ENCODE measurements around the gene ACOX3. TPM values are rescaled to one million over a fixed set of nuclear protein-coding genes. Genes with fewer than 3 reads are reported as not detected.

Gene ACOX3
- total RNA-seq, 1 experiment from 2014 or later = 11.0 TPM

- TF ChIP-seq CTCF (IDR thresholded peaks at IDR 0.05; ENCODE audit: unreplicated experiment) = no peak
- no peaks in the 10 kb centered on the region for H3K9me3 Mint-ChIP-seq (ENCODE audit: low read depth, unreplicated experiment)
- H3K4me3 Mint-ChIP-seq (ENCODE audit: low read depth, unreplicated experiment) = no peak overlapping the region
- H3K4me1 Mint-ChIP-seq (ENCODE audit: low read depth, unreplicated experiment) = no peaks in the 10 kb centered on the region
- H3K27me3 Mint-ChIP-seq (ENCODE audit: unreplicated experiment) = no peaks in the 10 kb centered on the region
- peaks cover 5% of the 10 kb centered on the region for H3K36me3 Mint-ChIP-seq (ENCODE audit: insufficient read depth, unreplicated experiment)
- CTCF ChIA-PET = no interaction called here
- DNase-seq = no peak
- intact Hi-C loops (cut with micrococcal nuclease; ENCODE audit: unreplicated experiment) = no loop called here
- H3K27ac Mint-ChIP-seq (ENCODE audit: unreplicated experiment) = no peak overlapping the region
- no TSS peak for BruUV-seq (replicated peaks)
Observed at GRCh38 chr4:8412288-8412687, 28.2 kb downstream of the ACOX3 start.

GRCh38 chr4:8411351-8412180 lies 29.0 kb downstream of the ACOX3 start:
- Mint-ChIP-seq H3K4me1 (ENCODE audit: low read depth, unreplicated experiment) (no peaks in the 10 kb centered on the region), H3K9me3 (ENCODE audit: low read depth, unreplicated experiment) (no peaks in the 10 kb centered on the region), H3K36me3 (ENCODE audit: insufficient read depth, unreplicated experiment) (peaks cover 5% of the 10 kb centered on the region), H3K27ac (ENCODE audit: unreplicated experiment) (no peak overlapping the region), H3K27me3 (ENCODE audit: unreplicated experiment) (no peaks in the 10 kb centered on the region), H3K4me3 (ENCODE audit: low read depth, unreplicated experiment) (no peak overlapping the region)
- DNase-seq = no peak
- BruUV-seq (replicated peaks) = no TSS peak
- CTCF ChIA-PET = no interaction called here
- TF ChIP-seq CTCF (IDR thresholded peaks at IDR 0.05; ENCODE audit: unreplicated experiment) = no peak
- intact Hi-C loops (cut with micrococcal nuclease; ENCODE audit: unreplicated experiment) = no loop called here

GRCh38 chr4:8410641-8411271 lies 29.8 kb downstream of the ACOX3 start:
- H3K4me1 Mint-ChIP-seq (ENCODE audit: low read depth, unreplicated experiment) = no peaks in the 10 kb centered on the region
- peak; percentile 55 for DNase-seq
- H3K9me3 Mint-ChIP-seq (ENCODE audit: low read depth, unreplicated experiment) = peaks cover 2% of the 10 kb centered on the region
- CTCF ChIA-PET = no interaction called here
- intact Hi-C loops (cut with micrococcal nuclease; ENCODE audit: unreplicated experiment) = no loop called here
- TF ChIP-seq CTCF (IDR thresholded peaks at IDR 0.05; ENCODE audit: unreplicated experiment) = no peak
- H3K27ac Mint-ChIP-seq (ENCODE audit: unreplicated experiment) = no peak overlapping the region
- H3K36me3 Mint-ChIP-seq (ENCODE audit: insufficient read depth, unreplicated experiment) = peaks cover 5% of the 10 kb centered on the region
- BruUV-seq (replicated peaks) = no TSS peak
- no peaks in the 10 kb centered on the region for H3K27me3 Mint-ChIP-seq (ENCODE audit: unreplicated experiment)
- no peak overlapping the region for H3K4me3 Mint-ChIP-seq (ENCODE audit: low read depth, unreplicated experiment)

- Mint-ChIP-seq H3K9me3 (ENCODE audit: low read depth, unreplicated experiment) (peaks cover 2% of the 10 kb centered on the region), H3K36me3 (ENCODE audit: insufficient read depth, unreplicated experiment) (peaks cover 8% of the 10 kb centered on the region), H3K4me1 (ENCODE audit: low read depth, unreplicated experiment) (no peaks in the 10 kb centered on the region), H3K4me3 (ENCODE audit: low read depth, unreplicated experiment) (no peak overlapping the region), H3K27me3 (ENCODE audit: unreplicated experiment) (no peaks in the 10 kb centered on the region), H3K27ac (ENCODE audit: unreplicated experiment) (no peak overlapping the region)
- no TSS peak for BruUV-seq (replicated peaks)
- CTCF ChIA-PET = no interaction called here
- intact Hi-C loops (cut with micrococcal nuclease; ENCODE audit: unreplicated experiment) = no loop called here
- no peak for TF ChIP-seq CTCF (IDR thresholded peaks at IDR 0.05; ENCODE audit: unreplicated experiment)
- DNase-seq = no peak
Observed at GRCh38 chr4:8410066-8410625, 30.4 kb downstream of the ACOX3 start.
